GM12874 (cell line): ENCODE results near the gene WLS.

ENCODE experiments used
- CTCF ChIP-seq: IDR thresholded peaks from 2 replicates; pipeline ENCODE4 v1.5.1; 2011; ENCODE audit warnings: low read depth, mild to moderate bottlenecking, control low read depth, low read length, moderate library complexity; ENCODE audit not compliant: insufficient read depth

WLS gene

GRCh38 chr1:68173283-68173935 is 58.9 kb downstream of the WLS start:
- TF ChIP-seq CTCF = no peak

GRCh38 chr1:68168545-68169171 is 63.7 kb downstream of the WLS start:
- TF ChIP-seq CTCF = no peak

GRCh38 chr1:68167211-68167610 is 65.1 kb downstream of the WLS start:
- TF ChIP-seq CTCF = no peak

GRCh38 chr1:68166348-68166747 is 66.0 kb downstream of the WLS start:
- TF ChIP-seq CTCF = no peak

- TF ChIP-seq CTCF = no peak
Measured at GRCh38 chr1:68165665-68166064, 66.7 kb downstream of the WLS start.

- TF ChIP-seq CTCF = no peak
Measured at GRCh38 chr1:68164918-68165317, 67.4 kb downstream of the WLS start.

- TF ChIP-seq CTCF = no peak
Measured at GRCh38 chr1:68163220-68163619, 69.1 kb downstream of the WLS start.
